ENCODE data around the gene KRT13. TPM values are rescaled to one million over a fixed set of nuclear protein-coding genes. Genes with fewer than 3 reads are reported as not detected.

Gene KRT13
- total RNA-seq, 1 experiment from 2014 or later, result not detected

DNA sequence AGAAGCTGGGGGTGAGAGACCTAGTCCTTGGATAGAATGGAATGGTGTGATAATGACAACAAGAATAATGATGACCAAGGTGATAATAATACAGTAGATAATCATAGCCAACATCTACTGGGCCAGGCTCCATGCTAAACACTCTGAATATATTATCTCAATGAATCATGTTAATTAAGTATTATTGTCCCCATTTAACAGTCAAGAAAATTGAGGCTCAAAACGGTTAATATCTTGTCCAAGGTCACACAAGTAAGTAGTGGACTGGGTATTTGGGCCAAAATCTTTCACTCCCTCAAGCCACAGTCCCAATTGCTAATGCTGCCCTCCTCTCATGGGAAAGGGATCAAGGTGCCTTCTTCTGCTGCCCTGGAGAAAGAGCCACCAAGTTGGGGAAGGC, 26.6 kb upstream of the KRT13 start:
- DNase-seq, result no peak
- H3K4me3 ChIP-seq (ENCODE audit: insufficient read depth, low read depth, low read length), result no peak overlapping the region
- H3K36me3 ChIP-seq (replicated peaks; ENCODE audit: control insufficient read depth, insufficient read depth, low read length), result no peaks in the 10 kb centered on the region
- peaks cover 13% of the 10 kb centered on the region; the same call in 1 of the 2 replicates for H3K27me3 ChIP-seq (ENCODE audit: control insufficient read depth, insufficient read depth, low read length)

DNA sequence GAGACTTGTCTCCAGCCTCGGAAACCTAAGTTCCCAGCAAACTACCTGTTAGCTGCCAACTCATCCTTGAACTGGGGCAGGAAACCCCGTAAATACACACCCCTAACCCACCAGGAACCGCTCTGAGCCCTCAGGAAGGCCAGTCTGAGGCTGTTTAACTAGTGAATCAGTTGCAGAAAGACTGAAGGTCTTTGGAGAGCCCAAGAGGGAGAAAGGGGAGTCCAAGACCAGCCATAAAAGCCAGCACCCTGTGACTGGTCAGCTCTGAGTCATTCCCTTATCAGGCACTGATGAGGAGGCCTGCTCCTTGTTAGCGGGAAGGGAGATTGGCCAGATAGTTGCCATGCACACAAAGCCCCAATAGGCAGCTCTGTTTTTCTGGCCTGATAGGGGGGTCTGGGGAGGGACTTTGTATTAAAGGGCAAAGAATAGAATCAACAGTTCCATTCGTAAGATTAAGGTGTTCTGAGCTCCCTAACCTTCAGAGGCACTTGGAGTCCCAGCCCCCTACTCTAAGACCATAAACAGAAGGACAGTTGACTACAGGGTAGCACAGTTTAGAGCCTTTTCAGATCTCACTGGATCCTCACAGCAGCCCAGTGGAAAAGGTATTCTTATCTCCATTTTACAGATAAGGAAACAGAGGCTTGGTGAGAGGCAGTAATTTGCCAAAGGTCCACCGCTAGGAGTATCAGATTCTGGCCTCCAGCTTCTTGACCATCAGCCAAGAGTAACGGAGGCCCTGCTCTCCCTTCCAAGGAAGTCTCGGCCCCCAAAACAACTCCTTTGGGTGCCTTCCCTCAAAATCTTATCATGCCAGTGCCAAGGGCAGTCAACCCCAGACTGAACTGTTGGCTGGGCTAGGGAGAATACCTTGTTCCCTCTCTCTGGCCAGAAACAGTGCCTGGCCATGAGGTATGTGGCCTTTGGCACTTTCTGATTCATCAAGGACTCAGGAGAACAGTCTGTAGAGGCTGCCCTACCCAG, 24.9 kb upstream of the KRT13 start:
- Histone ChIP-seq H3K36me3 (replicated peaks; ENCODE audit: control insufficient read depth, insufficient read depth, low read length) (no peaks in the 10 kb centered on the region), H3K27me3 (ENCODE audit: control insufficient read depth, insufficient read depth, low read length) (peaks cover 14% of the 10 kb centered on the region; the same call in 1 of the 2 replicates), H3K4me3 (ENCODE audit: insufficient read depth, low read depth, low read length) (no peak overlapping the region)
- no peak for DNase-seq

DNA sequence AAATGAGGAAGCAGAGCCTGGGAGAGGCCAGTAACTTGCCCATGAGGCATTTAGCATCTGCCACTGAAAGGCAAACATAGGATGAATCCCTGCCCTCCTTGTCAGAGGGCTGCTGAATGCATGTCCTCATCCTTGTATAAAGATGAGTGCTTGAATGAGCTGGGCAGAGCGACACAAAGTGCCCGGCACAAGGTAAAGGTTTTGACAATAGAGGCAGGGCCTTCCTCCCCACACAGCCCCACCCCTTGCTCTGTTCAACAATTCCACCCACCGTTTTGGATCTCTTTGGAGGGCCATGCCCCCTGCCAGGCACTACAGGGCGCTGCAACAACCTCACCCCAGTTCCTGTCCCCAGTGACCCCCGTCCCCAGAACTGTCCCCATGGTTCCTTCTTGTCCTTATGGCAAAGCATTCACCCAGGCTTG, 24.1 kb upstream of the KRT13 start:
- peaks cover 2% of the 10 kb centered on the region for H3K36me3 ChIP-seq (replicated peaks; ENCODE audit: control insufficient read depth, insufficient read depth, low read length)
- H3K4me3 ChIP-seq (ENCODE audit: insufficient read depth, low read depth, low read length), result no peak overlapping the region
- H3K27me3 ChIP-seq (ENCODE audit: control insufficient read depth, insufficient read depth, low read length), result peaks cover 14% of the 10 kb centered on the region; the same call in 1 of the 2 replicates
- DNase-seq, result no peak

DNA sequence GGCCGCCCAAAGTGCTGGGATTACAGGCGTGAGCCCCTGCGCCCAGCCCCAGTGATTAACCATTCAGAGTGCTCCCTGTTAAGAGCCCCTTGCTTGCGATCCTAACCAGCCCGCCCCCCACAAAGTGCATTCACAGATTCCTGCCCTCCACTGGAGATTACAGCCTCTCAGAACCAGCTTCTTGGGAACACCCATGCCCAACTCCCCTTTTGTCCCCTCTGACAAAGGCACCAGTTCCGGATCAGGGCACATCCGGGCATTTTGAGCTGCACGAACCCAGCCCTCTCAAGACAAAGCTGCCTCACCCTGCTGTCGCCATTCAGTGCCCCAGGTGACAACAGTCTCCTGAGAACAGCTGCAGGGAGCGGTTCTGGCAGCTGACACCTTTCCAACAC, 23.5 kb upstream of the KRT13 start:
- Histone ChIP-seq H3K27me3 (ENCODE audit: control insufficient read depth, insufficient read depth, low read length) (peaks cover 14% of the 10 kb centered on the region; the same call in 1 of the 2 replicates), H3K4me3 (ENCODE audit: insufficient read depth, low read depth, low read length) (no peak overlapping the region), H3K36me3 (replicated peaks; ENCODE audit: control insufficient read depth, insufficient read depth, low read length) (peaks cover 5% of the 10 kb centered on the region)
- DNase-seq, result no peak

DNA sequence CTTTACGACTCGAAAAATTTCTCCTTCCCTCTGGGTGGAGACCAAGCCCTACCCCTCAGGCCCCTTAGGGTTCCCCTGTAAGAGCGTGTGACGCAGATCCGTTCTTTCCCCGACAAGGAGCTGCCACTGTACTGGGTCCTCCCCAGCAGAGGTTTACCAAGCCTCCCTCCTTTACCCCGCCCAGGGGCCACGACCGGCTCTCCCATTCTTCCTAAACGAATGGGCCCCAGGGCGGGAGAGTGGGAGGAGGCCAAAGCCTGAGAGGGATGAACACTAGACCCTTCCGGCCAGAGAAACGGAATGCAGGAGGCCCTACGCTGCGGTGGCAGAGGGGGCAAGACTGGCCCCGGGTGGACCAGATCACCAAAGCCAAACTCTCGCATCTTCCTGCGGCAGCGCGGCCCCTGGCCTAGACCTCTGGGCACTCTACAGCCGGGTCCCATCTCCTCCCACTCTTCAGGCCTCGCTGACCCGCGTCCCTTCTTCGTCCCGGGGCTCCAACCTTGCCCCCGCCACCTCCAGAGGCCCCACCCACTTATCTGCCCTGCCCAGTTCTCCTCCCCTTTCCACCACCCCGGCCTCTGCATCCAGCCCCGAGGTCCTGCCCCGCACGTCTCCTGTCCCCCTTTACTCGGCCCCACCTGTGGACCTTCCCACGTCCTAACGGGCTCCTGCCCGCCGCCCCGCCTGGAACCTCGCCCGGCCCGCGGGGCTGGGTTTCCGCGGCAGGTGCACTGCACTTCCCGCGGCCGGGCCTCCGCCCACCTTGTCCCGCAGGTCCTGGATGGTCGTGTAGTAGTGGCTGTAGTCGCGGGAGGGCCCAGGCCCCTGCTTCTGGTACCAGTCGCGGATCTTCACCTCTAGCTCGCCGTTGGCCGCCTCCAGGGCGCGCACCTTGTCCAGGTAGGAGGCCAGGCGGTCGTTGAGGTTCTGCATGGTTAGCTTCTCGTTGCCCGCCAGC, 21.9 kb upstream of the KRT13 start:
- peaks cover 14% of the 10 kb centered on the region; the same call in 1 of the 2 replicates for H3K27me3 ChIP-seq (ENCODE audit: control insufficient read depth, insufficient read depth, low read length)
- peaks cover 5% of the 10 kb centered on the region for H3K36me3 ChIP-seq (replicated peaks; ENCODE audit: control insufficient read depth, insufficient read depth, low read length)
- peak overlapping the region; percentile 79 for H3K4me3 ChIP-seq (ENCODE audit: insufficient read depth, low read depth, low read length)
- DNase-seq, result peak; percentile 88

DNA sequence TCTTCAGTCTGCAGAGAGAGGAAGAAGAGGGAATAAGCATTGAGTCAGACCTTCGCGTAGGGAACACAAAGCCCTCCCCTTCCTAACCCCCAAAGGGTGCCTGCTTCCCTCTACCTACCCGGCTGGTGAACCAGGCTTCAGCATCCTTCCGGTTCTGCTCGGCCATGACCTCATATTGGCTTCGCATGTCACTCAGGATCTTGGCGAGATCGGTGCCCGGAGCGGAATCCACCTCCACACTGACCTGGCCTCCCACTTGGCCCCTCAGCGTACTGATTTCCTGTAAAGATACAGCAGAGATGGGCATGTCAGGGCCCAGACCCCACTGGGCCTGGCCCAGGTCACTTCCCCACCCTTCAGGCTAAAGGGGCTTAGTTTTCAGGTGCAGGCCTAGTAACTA, 18.8 kb upstream of the KRT13 start:
- no peak for DNase-seq
- H3K36me3 ChIP-seq (replicated peaks; ENCODE audit: control insufficient read depth, insufficient read depth, low read length), result peaks cover 5% of the 10 kb centered on the region
- H3K4me3 ChIP-seq (ENCODE audit: insufficient read depth, low read depth, low read length), result no peak overlapping the region
- peaks cover 12% of the 10 kb centered on the region; the same call in 1 of the 2 replicates for H3K27me3 ChIP-seq (ENCODE audit: control insufficient read depth, insufficient read depth, low read length)

DNA sequence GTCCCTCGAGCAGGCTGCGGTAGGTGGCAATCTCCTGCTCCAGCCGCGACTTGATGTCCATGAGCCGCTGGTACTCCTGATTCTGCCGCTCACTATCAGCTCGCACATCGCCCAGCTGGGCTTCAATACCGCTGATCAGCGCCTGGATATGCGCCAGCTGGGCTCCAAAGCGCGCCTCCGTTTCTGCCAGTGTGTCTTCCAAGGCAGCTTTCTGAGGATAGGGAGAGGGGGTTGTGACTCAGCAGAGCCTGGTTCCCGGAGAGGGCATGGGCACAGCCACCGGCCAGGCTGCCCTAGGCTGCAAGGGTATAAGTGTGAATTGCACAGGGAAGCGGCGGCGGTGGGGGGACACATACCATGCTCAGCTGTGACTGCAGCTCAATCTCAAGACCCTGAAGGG, 18.4 kb upstream of the KRT13 start:
- Histone ChIP-seq H3K36me3 (replicated peaks; ENCODE audit: control insufficient read depth, insufficient read depth, low read length) (peaks cover 5% of the 10 kb centered on the region), H3K4me3 (ENCODE audit: insufficient read depth, low read depth, low read length) (no peak overlapping the region), H3K27me3 (ENCODE audit: control insufficient read depth, insufficient read depth, low read length) (peaks cover 12% of the 10 kb centered on the region; the same call in 1 of the 2 replicates)
- DNase-seq, result no peak

DNA sequence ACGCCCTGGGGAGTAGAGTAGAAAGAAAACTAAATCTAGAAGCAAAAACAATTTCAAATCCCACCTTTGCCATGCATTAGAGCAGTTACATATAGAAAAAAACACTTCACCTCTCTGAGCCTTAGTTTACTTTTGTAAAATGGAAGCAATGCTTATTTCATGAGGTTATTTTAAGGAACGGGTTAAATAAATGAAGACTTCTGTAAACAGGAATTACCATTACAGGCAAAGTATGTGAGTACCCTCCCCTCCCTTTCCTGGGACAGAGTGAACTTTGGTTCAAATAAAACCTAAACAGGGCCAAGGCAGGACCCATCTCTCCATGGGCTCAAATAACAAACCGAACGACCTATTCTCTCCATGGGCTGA, 17.8 kb upstream of the KRT13 start:
- Histone ChIP-seq H3K4me3 (ENCODE audit: insufficient read depth, low read depth, low read length) (no peak overlapping the region), H3K36me3 (replicated peaks; ENCODE audit: control insufficient read depth, insufficient read depth, low read length) (peaks cover 5% of the 10 kb centered on the region), H3K27me3 (ENCODE audit: control insufficient read depth, insufficient read depth, low read length) (peaks cover 12% of the 10 kb centered on the region; the same call in 1 of the 2 replicates)
- DNase-seq, result no peak

DNA sequence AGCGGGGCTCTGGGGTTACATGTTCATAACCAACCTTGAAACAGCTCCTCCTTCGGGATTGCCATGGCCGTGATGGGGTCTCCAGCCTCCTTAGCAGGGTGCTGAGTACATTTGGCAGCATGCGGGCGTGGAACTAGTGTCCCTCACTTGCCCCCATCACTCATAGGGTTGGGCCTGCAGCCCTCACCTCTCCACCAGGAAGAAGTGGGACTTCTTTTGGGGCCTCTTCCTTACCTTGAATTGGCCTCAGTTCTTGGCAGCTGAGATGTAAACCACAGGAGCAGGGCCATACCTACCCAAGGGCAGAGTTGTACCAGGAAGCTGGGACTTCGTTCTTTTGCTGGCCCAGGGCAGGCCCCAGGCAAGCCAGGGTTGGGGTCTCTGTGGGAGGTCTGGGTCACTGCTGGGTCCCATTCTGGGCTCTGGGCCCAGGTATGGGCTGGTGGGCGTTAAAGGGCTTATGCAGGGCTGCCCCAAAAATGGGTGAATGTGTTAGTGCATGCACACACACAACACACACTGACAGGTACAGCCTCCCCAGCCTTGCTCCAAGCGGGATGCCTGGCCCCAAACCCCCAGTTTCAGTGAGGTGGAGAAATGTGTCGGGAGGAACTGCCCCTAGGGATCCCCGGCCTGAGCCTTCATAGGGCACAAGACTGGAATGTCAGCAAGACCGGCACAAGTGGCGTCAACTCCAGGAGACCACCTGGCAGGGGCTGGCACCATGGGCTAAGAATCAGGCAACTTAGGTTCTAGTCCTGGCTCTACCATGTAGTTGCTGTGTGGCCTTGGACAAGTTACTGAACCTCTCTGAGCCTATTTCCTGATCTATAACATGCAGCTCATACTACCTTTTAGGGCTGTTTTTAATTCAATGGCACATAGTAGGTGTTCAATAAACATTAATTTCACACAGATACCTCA, 17.2 kb upstream of the KRT13 start:
- Histone ChIP-seq H3K36me3 (replicated peaks; ENCODE audit: control insufficient read depth, insufficient read depth, low read length) (peaks cover 5% of the 10 kb centered on the region), H3K27me3 (ENCODE audit: control insufficient read depth, insufficient read depth, low read length) (peaks cover 7% of the 10 kb centered on the region; the same call in 1 of the 2 replicates), H3K4me3 (ENCODE audit: insufficient read depth, low read depth, low read length) (no peak overlapping the region)
- peak; percentile 69 for DNase-seq

DNA sequence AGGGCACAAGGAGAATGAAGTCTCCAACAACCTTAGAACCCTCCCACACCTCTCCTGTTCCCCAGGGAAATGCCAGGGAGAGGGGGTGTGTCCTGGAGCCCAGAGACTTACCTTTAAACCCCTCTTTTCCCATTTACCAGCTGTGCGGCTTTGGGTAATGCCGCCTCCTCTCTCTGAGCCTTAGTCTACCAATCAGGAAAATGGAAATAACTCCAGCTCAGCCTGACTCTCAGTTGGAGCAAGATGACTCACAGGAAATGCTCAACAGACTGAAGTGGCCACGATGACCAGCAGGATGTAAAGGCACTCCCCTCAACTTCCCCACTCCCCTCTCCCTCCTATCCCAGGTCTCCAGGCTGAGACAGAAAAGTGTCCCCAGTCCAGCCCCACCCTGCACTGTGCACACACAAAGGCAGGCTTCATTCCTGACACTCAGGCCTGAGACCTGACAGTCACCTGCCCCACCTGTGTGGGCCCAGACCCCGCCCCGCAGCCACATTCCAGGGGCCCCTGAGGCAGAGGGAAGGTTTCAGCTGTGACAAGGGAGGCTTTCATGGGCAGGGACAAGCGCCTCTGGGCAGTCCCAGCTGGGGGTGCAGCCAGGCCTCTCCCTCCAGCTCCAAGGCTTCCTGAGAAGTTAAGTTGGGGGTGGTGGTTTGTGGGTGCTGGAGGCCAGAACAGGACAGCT, 16.3 kb upstream of the KRT13 start:
- peak; percentile 83 for DNase-seq
- H3K27me3 ChIP-seq (ENCODE audit: control insufficient read depth, insufficient read depth, low read length), result no peaks in the 10 kb centered on the region; the same call in 1 of the 2 replicates
- H3K36me3 ChIP-seq (replicated peaks; ENCODE audit: control insufficient read depth, insufficient read depth, low read length), result peaks cover 5% of the 10 kb centered on the region
- H3K4me3 ChIP-seq (ENCODE audit: insufficient read depth, low read depth, low read length), result no peak overlapping the region

DNA sequence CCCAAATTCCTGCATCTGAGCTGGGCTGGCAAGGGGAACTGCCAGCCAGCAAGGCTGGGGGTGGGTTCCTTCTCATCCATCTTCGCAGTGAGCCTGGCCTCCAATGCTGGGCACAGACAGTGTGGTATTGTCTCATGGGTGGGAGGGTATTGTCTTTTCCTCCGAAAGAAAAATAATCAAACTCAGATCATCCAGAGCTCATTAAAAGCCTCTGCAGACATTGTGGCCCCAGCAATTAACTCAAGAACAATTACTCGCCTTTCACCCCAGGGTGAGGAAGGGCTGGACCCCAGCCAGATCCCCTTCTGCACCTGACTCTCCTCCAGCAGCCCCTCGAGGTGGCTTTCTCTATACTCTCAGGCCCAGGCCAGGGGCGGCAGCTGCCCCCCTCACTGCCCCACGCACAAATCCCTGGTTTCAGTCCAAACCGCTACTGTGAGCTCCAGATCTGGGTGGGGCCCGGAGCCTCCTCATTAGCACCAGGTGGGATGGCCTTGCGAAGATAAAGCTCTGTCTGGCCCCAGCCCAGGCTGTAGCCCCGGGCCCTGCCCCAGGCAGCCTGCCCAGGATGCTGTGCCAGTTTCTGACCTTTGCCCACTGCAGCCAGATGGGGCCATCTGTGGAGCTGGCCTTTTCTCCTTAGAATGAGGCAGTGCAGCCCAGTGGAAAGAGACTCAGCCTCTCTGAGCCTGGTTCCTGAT, 15.6 kb upstream of the KRT13 start:
- DNase-seq, result peak; percentile 62
- Histone ChIP-seq H3K36me3 (replicated peaks; ENCODE audit: control insufficient read depth, insufficient read depth, low read length) (peaks cover 5% of the 10 kb centered on the region), H3K27me3 (ENCODE audit: control insufficient read depth, insufficient read depth, low read length) (no peaks in the 10 kb centered on the region), H3K4me3 (ENCODE audit: insufficient read depth, low read depth, low read length) (no peak overlapping the region)

DNA sequence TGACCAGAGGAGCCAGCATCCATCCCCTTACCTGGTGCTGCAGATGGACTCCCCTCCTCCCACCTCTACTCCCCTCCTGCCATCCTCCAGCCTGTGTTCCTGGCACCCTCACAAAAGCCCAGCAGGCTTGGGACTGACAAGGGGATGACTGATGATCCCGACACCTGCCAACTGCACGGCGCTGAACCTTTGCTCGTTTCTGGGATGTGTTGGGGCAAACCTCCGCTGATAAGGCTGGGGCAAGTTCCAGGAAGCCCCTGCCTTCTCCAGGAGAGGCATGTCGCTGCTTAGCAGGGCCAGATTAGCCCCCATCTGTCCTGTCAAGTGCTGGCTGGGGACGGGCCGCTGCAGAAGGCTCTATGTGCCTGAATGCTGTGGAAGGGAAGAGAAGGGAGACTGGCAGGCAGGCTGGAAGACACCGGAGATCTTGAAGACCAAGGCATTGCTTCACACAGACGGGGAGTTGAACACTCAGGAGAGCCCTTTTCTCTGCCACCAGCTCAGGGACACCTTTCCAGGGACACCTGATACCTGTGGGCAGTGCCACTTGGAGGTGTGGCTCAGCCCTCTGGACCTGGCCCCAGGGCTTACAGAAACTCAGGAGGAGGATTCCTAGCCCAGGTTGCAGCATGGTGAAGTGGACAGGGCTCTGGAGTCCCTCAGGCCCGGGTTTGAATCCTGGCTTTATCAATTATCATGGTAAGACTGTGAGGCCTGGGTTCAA, 14.3 kb upstream of the KRT13 start:
- Histone ChIP-seq H3K4me3 (ENCODE audit: insufficient read depth, low read depth, low read length) (no peak overlapping the region), H3K27me3 (ENCODE audit: control insufficient read depth, insufficient read depth, low read length) (no peaks in the 10 kb centered on the region), H3K36me3 (replicated peaks; ENCODE audit: control insufficient read depth, insufficient read depth, low read length) (peaks cover 3% of the 10 kb centered on the region)
- no peak for DNase-seq
